Mesothelial cell of epicardium (in vitro differentiated cells): Measurements from ENCODE around the gene TESMIN. TPM values are rescaled to one million over a fixed set of nuclear protein-coding genes. Genes with fewer than 3 reads are reported as not detected.

Experiments
- DNase-seq, 2 experiments: peaks; one replicate each; pipeline ENCODE4 v3.0.0; 2021; ENCODE audit warnings: low spot score in 2 of 2; ENCODE audit not compliant: unreplicated experiment in 2 of 2
- H3K27ac Mint-ChIP-seq: 2 replicates; pipeline ENCODE4 v1.8.0; 2021; ENCODE audit warnings: mixed read lengths
- H3K27me3 Mint-ChIP-seq: 2 replicates; pipeline ENCODE4 v1.8.0; 2021; ENCODE audit warnings: low read depth, mixed read lengths
- H3K36me3 Mint-ChIP-seq: 2 replicates; pipeline ENCODE4 v1.8.0; 2021; ENCODE audit warnings: mixed read lengths
- H3K4me1 Mint-ChIP-seq: 2 replicates; pipeline ENCODE4 v1.8.0; 2021; ENCODE audit warnings: mixed read lengths
- H3K4me3 Mint-ChIP-seq: 2 replicates; pipeline ENCODE4 v1.8.0; 2021; ENCODE audit warnings: mild to moderate bottlenecking, moderate library complexity, mixed read lengths
- H3K9me3 Mint-ChIP-seq: 2 replicates; pipeline ENCODE4 v1.8.0; 2021; ENCODE audit warnings: mixed read lengths
- CTCF ChIP-seq: fragments of 200-600 bp; sonication (generic); IDR thresholded peaks from one replicate; pipeline ENCODE4 v1.5.0; 2021; ENCODE audit warnings: antibody characterized with exemption; ENCODE audit not compliant: unreplicated experiment
- total RNA-seq: library from RNA; stranded (reverse); gene quantifications from 3 replicates; pipeline ENCODE4 v1.2.1, GENCODE V29; 2021

The TESMIN gene
- total RNA-seq, 1 donor from 2014 or later, result 16.0 TPM

- H3K36me3 Mint-ChIP-seq, result no peaks in the 10 kb centered on the region
Observed at GRCh38 chr11:68666849-68667248, 84.5 kb downstream of the TESMIN start.

GRCh38 chr11:68665436-68665835 lies 85.9 kb downstream of the TESMIN start:
- peaks cover 6% of the 10 kb centered on the region for H3K9me3 Mint-ChIP-seq
- H3K4me1 Mint-ChIP-seq, result no peaks in the 10 kb centered on the region
- no peak overlapping the region for H3K4me3 Mint-ChIP-seq
- DNase-seq, result no peak
- TF ChIP-seq CTCF, result no peak
- no peak overlapping the region for H3K27ac Mint-ChIP-seq
- no peaks in the 10 kb centered on the region for H3K36me3 Mint-ChIP-seq
- H3K27me3 Mint-ChIP-seq, result peaks cover 23% of the 10 kb centered on the region

More at GRCh38 chr11:68666849-68667248, 84.5 kb downstream of the TESMIN start:
- H3K9me3 Mint-ChIP-seq, result peaks cover 6% of the 10 kb centered on the region
- no peak for DNase-seq
- no peak for TF ChIP-seq CTCF
- no peak overlapping the region for H3K27ac Mint-ChIP-seq
- H3K4me1 Mint-ChIP-seq, result no peaks in the 10 kb centered on the region
- H3K27me3 Mint-ChIP-seq, result peaks cover 27% of the 10 kb centered on the region
- H3K4me3 Mint-ChIP-seq, result no peak overlapping the region

GRCh38 chr11:68664906-68665305 lies 86.4 kb downstream of the TESMIN start:
- H3K36me3 Mint-ChIP-seq, result no peaks in the 10 kb centered on the region
- H3K4me3 Mint-ChIP-seq, result no peak overlapping the region
- H3K27ac Mint-ChIP-seq, result no peak overlapping the region
- no peak for DNase-seq
- no peak for TF ChIP-seq CTCF
- H3K4me1 Mint-ChIP-seq, result no peaks in the 10 kb centered on the region
- peaks cover 24% of the 10 kb centered on the region for H3K27me3 Mint-ChIP-seq
- H3K9me3 Mint-ChIP-seq, result peaks cover 6% of the 10 kb centered on the region

GRCh38 chr11:68664141-68664540 lies 87.2 kb downstream of the TESMIN start:
- peaks cover 6% of the 10 kb centered on the region for H3K9me3 Mint-ChIP-seq
- no peaks in the 10 kb centered on the region for H3K36me3 Mint-ChIP-seq

GRCh38 chr11:68663482-68664010 lies 87.8 kb downstream of the TESMIN start:
- no peak for DNase-seq
- TF ChIP-seq CTCF, result no peak
- peaks cover 8% of the 10 kb centered on the region for H3K4me1 Mint-ChIP-seq
- no peaks in the 10 kb centered on the region for H3K36me3 Mint-ChIP-seq
- H3K27ac Mint-ChIP-seq, result no peak overlapping the region
- no peak overlapping the region for H3K4me3 Mint-ChIP-seq
- H3K27me3 Mint-ChIP-seq, result peaks cover 24% of the 10 kb centered on the region
- peaks cover 6% of the 10 kb centered on the region for H3K9me3 Mint-ChIP-seq

More at GRCh38 chr11:68664141-68664540, 87.2 kb downstream of the TESMIN start:
- peaks cover 2% of the 10 kb centered on the region for H3K4me1 Mint-ChIP-seq
- no peak overlapping the region for H3K4me3 Mint-ChIP-seq
- no peak for TF ChIP-seq CTCF
- no peak overlapping the region for H3K27ac Mint-ChIP-seq
- H3K27me3 Mint-ChIP-seq, result peaks cover 24% of the 10 kb centered on the region
- no peak for DNase-seq
